Measurements from ENCODE around the gene ABCG1. TPM values are rescaled to one million over a fixed set of nuclear protein-coding genes. Genes with fewer than 3 reads are reported as not detected.

Gene ABCG1
- total and polyA plus RNA-seq, 2 experiments from 2014 or later, result 1.3 to 4.4 TPM

DNA sequence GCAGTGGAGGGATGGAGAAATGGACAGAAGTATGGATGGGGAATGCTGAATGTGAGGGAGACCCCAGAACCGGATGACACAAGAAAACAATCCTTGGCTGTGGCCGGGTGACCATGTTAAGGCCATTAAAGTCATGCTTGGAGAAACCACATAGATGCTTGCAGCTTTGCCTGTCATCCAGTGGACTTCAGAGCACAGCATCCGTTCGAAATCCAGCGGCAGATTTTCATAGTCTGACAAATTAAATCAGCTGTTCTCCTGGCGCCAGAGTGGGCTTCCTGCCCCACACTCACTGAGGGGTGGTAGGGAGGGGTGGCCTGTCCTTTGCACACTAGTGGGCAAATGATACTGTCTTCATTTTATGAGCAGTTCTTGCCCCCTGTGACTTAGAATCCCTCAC lies 35.1 kb downstream of the ABCG1 start (continued):
- TF ChIP-seq, protein P1, sequence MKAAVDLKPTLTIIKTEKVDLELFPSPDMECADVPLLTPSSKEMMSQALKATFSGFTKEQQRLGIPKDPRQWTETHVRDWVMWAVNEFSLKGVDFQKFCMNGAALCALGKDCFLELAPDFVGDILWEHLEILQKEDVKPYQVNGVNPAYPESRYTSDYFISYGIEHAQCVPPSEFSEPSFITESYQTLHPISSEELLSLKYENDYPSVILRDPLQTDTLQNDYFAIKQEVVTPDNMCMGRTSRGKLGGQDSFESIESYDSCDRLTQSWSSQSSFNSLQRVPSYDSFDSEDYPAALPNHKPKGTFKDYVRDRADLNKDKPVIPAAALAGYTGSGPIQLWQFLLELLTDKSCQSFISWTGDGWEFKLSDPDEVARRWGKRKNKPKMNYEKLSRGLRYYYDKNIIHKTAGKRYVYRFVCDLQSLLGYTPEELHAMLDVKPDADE (IDR thresholded peaks at IDR 0.05), result no peak
- TF ChIP-seq POLR2AphosphoS5 (IDR thresholded peaks at IDR 0.05; ENCODE audit: low read depth) (no peak), EZH2 (IDR thresholded peaks at IDR 0.05; ENCODE audit: low read depth, unreplicated experiment) (no peak), CREB1 (CRISPR knock-in tag; IDR thresholded peaks at IDR 0.05; ENCODE audit: low read depth) (no peak), JUNB (IDR thresholded peaks at IDR 0.05; ENCODE audit: unreplicated experiment) (no peak), STAT1 (IDR thresholded peaks at IDR 0.05; ENCODE audit: unreplicated experiment) (no peak), ZNF114 (CRISPR knock-in tag; IDR thresholded peaks at IDR 0.05) (no peak)
- TF ChIP-seq, protein P2, sequence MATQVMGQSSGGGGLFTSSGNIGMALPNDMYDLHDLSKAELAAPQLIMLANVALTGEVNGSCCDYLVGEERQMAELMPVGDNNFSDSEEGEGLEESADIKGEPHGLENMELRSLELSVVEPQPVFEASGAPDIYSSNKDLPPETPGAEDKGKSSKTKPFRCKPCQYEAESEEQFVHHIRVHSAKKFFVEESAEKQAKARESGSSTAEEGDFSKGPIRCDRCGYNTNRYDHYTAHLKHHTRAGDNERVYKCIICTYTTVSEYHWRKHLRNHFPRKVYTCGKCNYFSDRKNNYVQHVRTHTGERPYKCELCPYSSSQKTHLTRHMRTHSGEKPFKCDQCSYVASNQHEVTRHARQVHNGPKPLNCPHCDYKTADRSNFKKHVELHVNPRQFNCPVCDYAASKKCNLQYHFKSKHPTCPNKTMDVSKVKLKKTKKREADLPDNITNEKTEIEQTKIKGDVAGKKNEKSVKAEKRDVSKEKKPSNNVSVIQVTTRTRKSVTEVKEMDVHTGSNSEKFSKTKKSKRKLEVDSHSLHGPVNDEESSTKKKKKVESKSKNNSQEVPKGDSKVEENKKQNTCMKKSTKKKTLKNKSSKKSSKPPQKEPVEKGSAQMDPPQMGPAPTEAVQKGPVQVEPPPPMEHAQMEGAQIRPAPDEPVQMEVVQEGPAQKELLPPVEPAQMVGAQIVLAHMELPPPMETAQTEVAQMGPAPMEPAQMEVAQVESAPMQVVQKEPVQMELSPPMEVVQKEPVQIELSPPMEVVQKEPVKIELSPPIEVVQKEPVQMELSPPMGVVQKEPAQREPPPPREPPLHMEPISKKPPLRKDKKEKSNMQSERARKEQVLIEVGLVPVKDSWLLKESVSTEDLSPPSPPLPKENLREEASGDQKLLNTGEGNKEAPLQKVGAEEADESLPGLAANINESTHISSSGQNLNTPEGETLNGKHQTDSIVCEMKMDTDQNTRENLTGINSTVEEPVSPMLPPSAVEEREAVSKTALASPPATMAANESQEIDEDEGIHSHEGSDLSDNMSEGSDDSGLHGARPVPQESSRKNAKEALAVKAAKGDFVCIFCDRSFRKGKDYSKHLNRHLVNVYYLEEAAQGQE (IDR thresholded peaks at IDR 0.05; ENCODE audit: unreplicated experiment), result no peak

DNA sequence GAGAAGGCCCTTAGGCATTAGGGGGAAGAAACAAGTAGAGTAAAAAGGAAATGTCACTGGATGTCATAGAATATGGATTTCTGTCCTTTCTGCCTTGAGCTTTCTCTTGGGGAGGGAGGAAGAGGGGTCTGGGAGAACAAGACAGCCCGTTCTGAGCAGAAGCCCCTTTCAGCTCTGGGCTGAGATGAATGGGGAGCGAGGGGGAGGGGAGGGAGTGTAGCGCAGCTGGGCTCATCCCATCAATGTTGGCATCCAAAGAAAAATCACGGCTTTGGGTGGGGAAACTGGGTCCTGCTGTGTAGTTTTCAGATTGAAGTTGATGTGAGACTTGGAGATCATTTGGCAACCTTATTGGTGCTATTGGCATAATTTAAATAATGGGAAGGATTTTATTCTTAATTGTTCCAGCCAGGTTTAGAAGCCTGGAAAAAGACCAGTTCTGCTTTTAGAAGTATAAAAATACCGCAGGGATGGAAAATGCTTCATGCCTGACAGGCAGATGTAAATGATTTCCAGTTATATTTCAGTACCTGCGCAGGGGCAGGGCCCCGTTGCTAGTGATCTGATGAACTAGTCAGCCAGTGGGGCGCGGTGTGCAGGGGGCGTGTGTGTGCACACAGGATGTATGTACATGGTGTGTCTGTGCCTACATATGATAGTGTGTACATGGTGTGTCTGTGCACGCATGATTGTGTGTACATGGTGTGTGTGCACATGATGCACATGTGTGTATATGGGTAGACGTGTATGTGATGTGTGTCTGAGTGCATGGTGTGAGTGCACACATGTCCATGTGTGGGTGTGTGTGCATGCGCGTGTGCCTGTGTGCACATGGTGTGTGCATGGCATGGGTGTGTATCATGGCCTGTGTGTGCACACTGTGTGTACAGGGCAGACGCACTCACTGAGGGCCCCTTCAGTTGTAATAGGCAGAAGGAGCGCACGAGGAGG lies 36.0 kb downstream of the ABCG1 start:
- ATAC-seq (no peak), DNase-seq (ENCODE audit: low spot score) (no peak)
- no peaks in the 10 kb centered on the region for H4K20me1 ChIP-seq (replicated peaks; ENCODE audit: insufficient read depth)
- Mint-ChIP-seq H3K36me3 (ENCODE audit: low read depth) (no peaks in the 10 kb centered on the region), H3K9me3 (no peaks in the 10 kb centered on the region), H3K4me1 (no peaks in the 10 kb centered on the region), H3K27ac (no peak overlapping the region), H3K27me3 (ENCODE audit: insufficient read depth, low read depth, poor library complexity) (peaks cover 12% of the 10 kb centered on the region), H3K4me3 (no peak overlapping the region)
- no peak overlapping the region for H3K4me3 ChIP-seq
- no peaks in the 10 kb centered on the region for H3K27me3 ChIP-seq (ENCODE audit: insufficient read depth)
- H3K9me2 ChIP-seq (ENCODE audit: insufficient read depth), result no peaks in the 10 kb centered on the region
- H3F3A ChIP-seq (replicated peaks; ENCODE audit: low read depth), result no peaks in the 10 kb centered on the region
- no peaks in the 10 kb centered on the region for H3K4me1 ChIP-seq (ENCODE audit: insufficient read depth)
- no peak overlapping the region for H3K27ac ChIP-seq (ENCODE audit: low read depth)
- H3K79me2 ChIP-seq (replicated peaks; ENCODE audit: insufficient read depth), result no peaks in the 10 kb centered on the region
- H3K4me2 ChIP-seq, result no peak overlapping the region
- H2AFZ ChIP-seq, result no peak overlapping the region
- no peaks in the 10 kb centered on the region for H3K36me3 ChIP-seq (ENCODE audit: insufficient read depth)
- TF ChIP-seq JUNB (IDR thresholded peaks at IDR 0.05; ENCODE audit: unreplicated experiment), result no peak
- TF ChIP-seq NANOG (IDR thresholded peaks at IDR 0.05; ENCODE audit: borderline replicate concordance), result no peak
- TF ChIP-seq ZNF114 (CRISPR knock-in tag; IDR thresholded peaks at IDR 0.05), result no peak
- TF ChIP-seq, protein P1 (IDR thresholded peaks at IDR 0.05), result no peak
- TF ChIP-seq ZNF331 (CRISPR knock-in tag; IDR thresholded peaks at IDR 0.05; ENCODE audit: low read depth), result no peak
- TF ChIP-seq CREB1 (CRISPR knock-in tag; IDR thresholded peaks at IDR 0.05; ENCODE audit: low read depth), result no peak
- TF ChIP-seq, protein P3, sequence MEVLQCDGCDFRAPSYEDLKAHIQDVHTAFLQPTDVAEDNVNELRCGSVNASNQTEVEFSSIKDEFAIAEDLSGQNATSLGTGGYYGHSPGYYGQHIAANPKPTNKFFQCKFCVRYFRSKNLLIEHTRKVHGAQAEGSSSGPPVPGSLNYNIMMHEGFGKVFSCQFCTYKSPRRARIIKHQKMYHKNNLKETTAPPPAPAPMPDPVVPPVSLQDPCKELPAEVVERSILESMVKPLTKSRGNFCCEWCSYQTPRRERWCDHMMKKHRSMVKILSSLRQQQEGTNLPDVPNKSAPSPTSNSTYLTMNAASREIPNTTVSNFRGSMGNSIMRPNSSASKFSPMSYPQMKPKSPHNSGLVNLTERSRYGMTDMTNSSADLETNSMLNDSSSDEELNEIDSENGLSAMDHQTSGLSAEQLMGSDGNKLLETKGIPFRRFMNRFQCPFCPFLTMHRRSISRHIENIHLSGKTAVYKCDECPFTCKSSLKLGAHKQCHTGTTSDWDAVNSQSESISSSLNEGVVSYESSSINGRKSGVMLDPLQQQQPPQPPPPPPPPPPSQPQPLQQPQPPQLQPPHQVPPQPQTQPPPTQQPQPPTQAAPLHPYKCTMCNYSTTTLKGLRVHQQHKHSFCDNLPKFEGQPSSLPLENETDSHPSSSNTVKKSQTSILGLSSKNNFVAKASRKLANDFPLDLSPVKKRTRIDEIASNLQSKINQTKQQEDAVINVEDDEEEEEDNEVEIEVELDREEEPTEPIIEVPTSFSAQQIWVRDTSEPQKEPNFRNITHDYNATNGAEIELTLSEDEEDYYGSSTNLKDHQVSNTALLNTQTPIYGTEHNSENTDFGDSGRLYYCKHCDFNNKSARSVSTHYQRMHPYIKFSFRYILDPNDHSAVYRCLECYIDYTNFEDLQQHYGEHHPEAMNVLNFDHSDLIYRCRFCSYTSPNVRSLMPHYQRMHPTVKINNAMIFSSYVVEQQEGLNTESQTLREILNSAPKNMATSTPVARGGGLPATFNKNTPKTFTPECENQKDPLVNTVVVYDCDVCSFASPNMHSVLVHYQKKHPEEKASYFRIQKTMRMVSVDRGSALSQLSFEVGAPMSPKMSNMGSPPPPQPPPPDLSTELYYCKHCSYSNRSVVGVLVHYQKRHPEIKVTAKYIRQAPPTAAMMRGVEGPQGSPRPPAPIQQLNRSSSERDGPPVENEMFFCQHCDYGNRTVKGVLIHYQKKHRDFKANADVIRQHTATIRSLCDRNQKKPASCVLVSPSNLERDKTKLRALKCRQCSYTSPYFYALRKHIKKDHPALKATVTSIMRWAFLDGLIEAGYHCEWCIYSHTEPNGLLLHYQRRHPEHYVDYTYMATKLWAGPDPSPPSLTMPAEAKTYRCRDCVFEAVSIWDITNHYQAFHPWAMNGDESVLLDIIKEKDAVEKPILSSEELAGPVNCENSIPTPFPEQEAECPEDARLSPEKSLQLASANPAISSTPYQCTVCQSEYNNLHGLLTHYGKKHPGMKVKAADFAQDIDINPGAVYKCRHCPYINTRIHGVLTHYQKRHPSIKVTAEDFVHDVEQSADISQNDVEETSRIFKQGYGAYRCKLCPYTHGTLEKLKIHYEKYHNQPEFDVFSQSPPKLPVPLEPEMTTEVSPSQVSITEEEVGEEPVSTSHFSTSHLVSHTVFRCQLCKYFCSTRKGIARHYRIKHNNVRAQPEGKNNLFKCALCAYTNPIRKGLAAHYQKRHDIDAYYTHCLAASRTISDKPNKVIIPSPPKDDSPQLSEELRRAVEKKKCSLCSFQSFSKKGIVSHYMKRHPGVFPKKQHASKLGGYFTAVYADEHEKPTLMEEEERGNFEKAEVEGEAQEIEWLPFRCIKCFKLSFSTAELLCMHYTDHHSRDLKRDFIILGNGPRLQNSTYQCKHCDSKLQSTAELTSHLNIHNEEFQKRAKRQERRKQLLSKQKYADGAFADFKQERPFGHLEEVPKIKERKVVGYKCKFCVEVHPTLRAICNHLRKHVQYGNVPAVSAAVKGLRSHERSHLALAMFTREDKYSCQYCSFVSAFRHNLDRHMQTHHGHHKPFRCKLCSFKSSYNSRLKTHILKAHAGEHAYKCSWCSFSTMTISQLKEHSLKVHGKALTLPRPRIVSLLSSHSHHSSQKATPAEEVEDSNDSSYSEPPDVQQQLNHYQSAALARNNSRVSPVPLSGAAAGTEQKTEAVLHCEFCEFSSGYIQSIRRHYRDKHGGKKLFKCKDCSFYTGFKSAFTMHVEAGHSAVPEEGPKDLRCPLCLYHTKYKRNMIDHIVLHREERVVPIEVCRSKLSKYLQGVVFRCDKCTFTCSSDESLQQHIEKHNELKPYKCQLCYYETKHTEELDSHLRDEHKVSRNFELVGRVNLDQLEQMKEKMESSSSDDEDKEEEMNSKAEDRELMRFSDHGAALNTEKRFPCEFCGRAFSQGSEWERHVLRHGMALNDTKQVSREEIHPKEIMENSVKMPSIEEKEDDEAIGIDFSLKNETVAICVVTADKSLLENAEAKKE (CRISPR knock-in tag; IDR thresholded peaks at IDR 0.05), result no peak
- no peak for TF ChIP-seq EZH2 (IDR thresholded peaks at IDR 0.05; ENCODE audit: low read depth, unreplicated experiment)

Measured in GM23338 (cell line).